Loucy (cell line): ENCODE measurements around the gene ACAA1.

Source experiments
- H2AFZ ChIP-seq: fragments of 200-600 bp; sonication (generic); 2 replicates; pipeline ENCODE4 v1.6.0; 2016; ENCODE audit warnings: antibody characterized with exemption, mild to moderate bottlenecking, low read length, moderate library complexity
- H3F3A ChIP-seq: fragments of 200-600 bp; 2 replicates; pipeline ENCODE4 v1.6.0; 2016; ENCODE audit warnings: antibody characterized with exemption, low read depth, mild to moderate bottlenecking
- H3K27me3 ChIP-seq: fragments of 200-600 bp; sonication (generic); 2 replicates; pipeline ENCODE4 v1.6.1; 2014; ENCODE audit warnings: low read length, mild to moderate bottlenecking; ENCODE audit not compliant: insufficient read depth, poor library complexity, severe bottlenecking
- H3K36me3 ChIP-seq: fragments of 200-600 bp; sonication (generic); 2 replicates; pipeline ENCODE4 v1.6.1; 2016; ENCODE audit warnings: low read length; ENCODE audit not compliant: insufficient read depth
- H3K4me1 ChIP-seq: fragments of 200-600 bp; sonication (generic); 2 replicates; pipeline ENCODE4 v1.5.1; 2014; ENCODE audit warnings: low read length, mild to moderate bottlenecking; ENCODE audit not compliant: insufficient read depth, poor library complexity, severe bottlenecking
- H3K4me2 ChIP-seq: fragments of 200-600 bp; sonication (generic); 2 replicates; pipeline ENCODE4 v1.6.0; 2014; ENCODE audit warnings: antibody characterized with exemption, low read length, low read depth, mild to moderate bottlenecking; ENCODE audit not compliant: poor library complexity, severe bottlenecking
- H3K4me3 ChIP-seq: fragments of 200-600 bp; sonication (generic); 2 replicates; pipeline ENCODE4 v1.5.1; 2014; ENCODE audit warnings: low read length, mild to moderate bottlenecking, mixed read lengths; ENCODE audit not compliant: poor library complexity, severe bottlenecking
- H3K79me2 ChIP-seq: fragments of 200-600 bp; sonication (generic); 2 replicates; pipeline ENCODE4 v1.6.1; 2014; ENCODE audit warnings: low read length; ENCODE audit not compliant: insufficient read depth
- H3K9ac ChIP-seq: fragments of 200-600 bp; sonication (generic); 2 replicates; pipeline ENCODE4 v1.6.0; 2014; ENCODE audit warnings: mild to moderate bottlenecking, low read depth, low read length, moderate library complexity; ENCODE audit not compliant: poor library complexity, severe bottlenecking
- H3K9me2 ChIP-seq: fragments of 200-600 bp; sonication (generic); replicated peaks from 2 replicates; pipeline ENCODE4 v1.6.1; 2016; ENCODE audit warnings: low read depth, low read length, mixed read lengths
- H3K9me3 ChIP-seq: fragments of 200-600 bp; sonication (generic); 2 replicates; pipeline ENCODE4 v1.6.1; 2014; ENCODE audit warnings: mild to moderate bottlenecking, antibody characterized with exemption, low read length, low read depth; ENCODE audit not compliant: insufficient read depth
- H4K20me1 ChIP-seq: fragments of 200-600 bp; sonication (generic); 2 replicates; pipeline ENCODE4 v1.6.0; 2014; ENCODE audit warnings: antibody characterized with exemption, low read length, mild to moderate bottlenecking; ENCODE audit not compliant: insufficient read depth, poor library complexity, severe bottlenecking
- EZH2phosphoT487 ChIP-seq: fragments of 200-600 bp; IDR thresholded peaks from 2 replicates; pipeline ENCODE4 v1.6.1; 2018; ENCODE audit warnings: antibody characterized with exemption, mild to moderate bottlenecking, moderate library complexity, borderline replicate concordance
- TF ChIP-seq, protein P1 (sequence below): fragments of 200-600 bp; sonication (generic); conservative IDR thresholded peaks from 2 replicates; pipeline ENCODE4 v1.5.1; 2014; ENCODE audit warnings: mild to moderate bottlenecking, antibody characterized with exemption, low read length

The ACAA1 gene

DNA sequence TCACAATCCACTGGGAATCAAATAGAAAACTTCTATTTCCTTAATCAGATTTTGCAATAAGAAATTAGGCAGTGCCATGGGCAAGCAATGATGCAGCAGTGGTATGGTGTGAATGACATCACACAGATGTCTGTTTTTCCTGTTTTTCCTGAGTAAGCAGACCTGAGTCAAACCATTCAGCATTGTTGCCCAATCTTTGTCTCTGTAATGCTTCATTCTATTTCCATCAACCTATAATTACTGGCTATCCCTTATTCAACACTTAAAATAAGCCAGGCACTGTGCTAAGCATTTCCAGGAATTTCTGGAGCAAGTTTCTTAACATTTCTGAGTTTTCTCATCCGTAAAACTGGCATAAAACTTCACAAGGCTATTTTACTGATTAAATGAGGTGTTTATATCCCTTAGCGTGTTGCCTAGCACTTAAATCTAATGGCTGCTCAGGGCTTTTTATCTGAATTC is 17.1 kb upstream of the ACAA1 start:
- Histone ChIP-seq H3K4me1 (peaks cover 9% of the 10 kb centered on the region), H3K4me3 (no peak overlapping the region), H4K20me1 (no peaks in the 10 kb centered on the region), H3K36me3 (no peaks in the 10 kb centered on the region), H3K27me3 (no peaks in the 10 kb centered on the region), H3K79me2 (no peaks in the 10 kb centered on the region), H3K9ac (no peak overlapping the region), H3F3A (no peaks in the 10 kb centered on the region), H3K9me3 (no peaks in the 10 kb centered on the region), H3K9me2 (no peaks in the 10 kb centered on the region), H2AFZ (no peak overlapping the region), H3K4me2 (no peak overlapping the region)
- TF ChIP-seq, protein P1, sequence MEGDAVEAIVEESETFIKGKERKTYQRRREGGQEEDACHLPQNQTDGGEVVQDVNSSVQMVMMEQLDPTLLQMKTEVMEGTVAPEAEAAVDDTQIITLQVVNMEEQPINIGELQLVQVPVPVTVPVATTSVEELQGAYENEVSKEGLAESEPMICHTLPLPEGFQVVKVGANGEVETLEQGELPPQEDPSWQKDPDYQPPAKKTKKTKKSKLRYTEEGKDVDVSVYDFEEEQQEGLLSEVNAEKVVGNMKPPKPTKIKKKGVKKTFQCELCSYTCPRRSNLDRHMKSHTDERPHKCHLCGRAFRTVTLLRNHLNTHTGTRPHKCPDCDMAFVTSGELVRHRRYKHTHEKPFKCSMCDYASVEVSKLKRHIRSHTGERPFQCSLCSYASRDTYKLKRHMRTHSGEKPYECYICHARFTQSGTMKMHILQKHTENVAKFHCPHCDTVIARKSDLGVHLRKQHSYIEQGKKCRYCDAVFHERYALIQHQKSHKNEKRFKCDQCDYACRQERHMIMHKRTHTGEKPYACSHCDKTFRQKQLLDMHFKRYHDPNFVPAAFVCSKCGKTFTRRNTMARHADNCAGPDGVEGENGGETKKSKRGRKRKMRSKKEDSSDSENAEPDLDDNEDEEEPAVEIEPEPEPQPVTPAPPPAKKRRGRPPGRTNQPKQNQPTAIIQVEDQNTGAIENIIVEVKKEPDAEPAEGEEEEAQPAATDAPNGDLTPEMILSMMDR = no peak
- no peak for TF ChIP-seq EZH2phosphoT487

DNA sequence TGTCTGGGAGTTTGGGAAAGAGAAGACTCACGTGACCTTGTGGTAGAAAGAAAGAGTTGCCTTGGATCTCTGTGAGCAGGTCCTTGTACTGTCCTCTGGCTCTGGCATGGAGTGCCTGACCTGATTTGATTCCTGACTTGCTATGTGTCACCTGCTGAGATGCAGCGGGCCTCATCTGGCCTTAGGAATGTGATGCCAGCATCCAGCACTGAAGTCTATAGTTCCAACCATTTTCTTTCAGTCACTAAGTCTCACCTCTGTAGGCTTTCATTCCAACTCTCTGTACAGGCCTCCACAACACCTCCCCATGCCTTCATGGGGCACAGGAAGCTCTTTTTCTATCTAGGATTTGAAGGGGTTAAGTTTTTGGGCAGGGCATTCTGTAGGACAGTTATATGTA is 16.3 kb upstream of the ACAA1 start:
- no peaks in the 10 kb centered on the region for H3K9me2 ChIP-seq
- H3K4me2 ChIP-seq = no peak overlapping the region
- no peaks in the 10 kb centered on the region for H4K20me1 ChIP-seq
- no peaks in the 10 kb centered on the region for H3F3A ChIP-seq
- H2AFZ ChIP-seq = no peak overlapping the region
- H3K4me1 ChIP-seq = peaks cover 9% of the 10 kb centered on the region
- no peaks in the 10 kb centered on the region for H3K27me3 ChIP-seq
- no peaks in the 10 kb centered on the region for H3K9me3 ChIP-seq
- no peaks in the 10 kb centered on the region for H3K36me3 ChIP-seq
- no peak overlapping the region for H3K9ac ChIP-seq
- TF ChIP-seq, protein P1 = no peak
- TF ChIP-seq EZH2phosphoT487 = no peak
- H3K79me2 ChIP-seq = no peaks in the 10 kb centered on the region
- H3K4me3 ChIP-seq = no peak overlapping the region

DNA sequence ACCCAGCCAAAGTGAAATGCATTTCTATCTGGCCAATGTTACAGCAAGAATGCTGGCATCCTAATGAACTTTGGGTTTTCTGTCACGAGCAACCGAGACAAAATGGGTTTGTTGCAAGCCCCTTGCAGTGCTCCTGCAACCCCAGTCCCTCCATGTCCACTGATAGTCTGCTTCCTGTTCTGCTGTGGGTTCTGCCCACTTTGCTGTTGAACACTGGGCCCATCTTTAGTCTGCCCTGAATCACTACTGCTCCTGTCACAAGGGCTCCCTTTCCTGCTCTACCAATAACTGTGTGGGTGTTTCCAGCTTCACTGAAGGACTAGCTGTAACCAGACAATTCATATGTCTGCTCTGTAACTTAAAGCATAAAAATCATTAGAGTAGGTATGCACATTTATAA is 15.7 kb upstream of the ACAA1 start:
- no peaks in the 10 kb centered on the region for H3K9me3 ChIP-seq
- H3K36me3 ChIP-seq = no peaks in the 10 kb centered on the region
- no peak overlapping the region for H3K9ac ChIP-seq
- no peaks in the 10 kb centered on the region for H3K79me2 ChIP-seq
- TF ChIP-seq, protein P1 = no peak
- no peak for TF ChIP-seq EZH2phosphoT487
- no peak overlapping the region for H3K4me3 ChIP-seq
- no peak overlapping the region for H2AFZ ChIP-seq
- no peaks in the 10 kb centered on the region for H3F3A ChIP-seq
- H3K27me3 ChIP-seq = no peaks in the 10 kb centered on the region
- H3K9me2 ChIP-seq = no peaks in the 10 kb centered on the region
- H4K20me1 ChIP-seq = no peaks in the 10 kb centered on the region
- peaks cover 9% of the 10 kb centered on the region for H3K4me1 ChIP-seq
- H3K4me2 ChIP-seq = no peak overlapping the region
